PFSK-1 (cell line): ENCODE results near the gene ALX4.

Experiments
- POLR2AphosphoS5 ChIP-seq: IDR thresholded peaks from 2 replicates; pipeline ENCODE4 v1.6.1; 2012; ENCODE audit warnings: low read depth, mild to moderate bottlenecking, control low read depth, low read length, moderate library complexity
- REST ChIP-seq, 2 experiments: IDR thresholded peaks; 2 replicates each; pipeline versions ENCODE4 v1.6.1 to v1.8.0; 2011 to 2012; ENCODE audit warnings: low read depth in 2 of 2, low read length in 2 of 2, control low read depth in 1 of 2, inconsistent platforms in 1 of 2, mild to moderate bottlenecking in 1 of 2, moderate library complexity in 1 of 2; ENCODE audit not compliant: insufficient read depth in 1 of 2
- SIN3A ChIP-seq: IDR thresholded peaks from 2 replicates; pipeline ENCODE4 v1.6.1; 2012; ENCODE audit warnings: mild to moderate bottlenecking, low read length, moderate library complexity, borderline replicate concordance; ENCODE audit not compliant: insufficient read depth
- TAF1 ChIP-seq: IDR thresholded peaks from 2 replicates; pipeline ENCODE4 v1.6.1; 2012; ENCODE audit warnings: low read length, control low read depth, borderline replicate concordance; ENCODE audit not compliant: insufficient read depth

- TF ChIP-seq REST (IDR thresholded peaks at IDR 0.05; ENCODE audit: insufficient read depth in 1 of 2, low read depth in 2 of 2, low read length in 2 of 2): no peak
- TF ChIP-seq POLR2AphosphoS5: no peak
- TF ChIP-seq SIN3A: no peak
- TF ChIP-seq TAF1: no peak
Observed at GRCh38 chr11:44346983-44347382, 37.0 kb upstream of the ALX4 start.
